Neural cell (in vitro differentiated cells): ENCODE measurements around the gene ZFP69. TPM values are rescaled to one million over a fixed set of nuclear protein-coding genes. Genes with fewer than 3 reads are reported as not detected.

Experiments used
- H2AFZ ChIP-seq: fragments of 200-600, 300-800 bp; sonication (generic), shearing (Covaris generic); 2 replicates; pipeline ENCODE4 v1.6.0; 2014; ENCODE audit warnings: low read depth, mild to moderate bottlenecking, antibody characterized with exemption, low read length, moderate library complexity
- H3F3A ChIP-seq: fragments of 200-600 bp; shearing (Covaris generic); 2 replicates; pipeline ENCODE4 v1.6.1; 2016; ENCODE audit warnings: mild to moderate bottlenecking, moderate library complexity, mixed read lengths, antibody characterized with exemption, low read length; ENCODE audit not compliant: insufficient read depth, poor library complexity, severe bottlenecking
- H3K27ac ChIP-seq: fragments of 200-600, 300-800 bp; sonication (generic), shearing (Covaris generic); 2 replicates; pipeline ENCODE4 v1.5.1; 2014; ENCODE audit warnings: mild to moderate bottlenecking, low read length, moderate library complexity
- H3K27me3 ChIP-seq: fragments of 300-800, 200-600 bp; sonication (generic), shearing (Covaris generic); 2 replicates; pipeline ENCODE4 v1.6.0; 2014; ENCODE audit warnings: mild to moderate bottlenecking, low read depth, low read length, moderate library complexity; ENCODE audit not compliant: insufficient read depth
- H3K36me3 ChIP-seq: fragments of 300-800, 200-600 bp; sonication (generic), shearing (Covaris generic); 2 replicates; pipeline ENCODE4 v1.5.1; 2014; ENCODE audit warnings: mild to moderate bottlenecking, antibody characterized with exemption, low read length, moderate library complexity; ENCODE audit not compliant: insufficient read depth
- H3K4me2 ChIP-seq: fragments of 300-800, 200-600 bp; sonication (generic), shearing (Covaris generic); 2 replicates; pipeline ENCODE4 v1.6.0; 2014; ENCODE audit warnings: mild to moderate bottlenecking, low read length
- H3K4me3 ChIP-seq: fragments of 300-800, 200-600 bp; sonication (generic), shearing (Covaris generic); 2 replicates; pipeline ENCODE4 v1.5.1; 2014; ENCODE audit warnings: mild to moderate bottlenecking, low read length, moderate library complexity
- H3K79me2 ChIP-seq: fragments of 200-600 bp; shearing (Covaris generic); replicated peaks from 2 replicates; pipeline ENCODE4 v1.6.0; 2014; ENCODE audit warnings: mild to moderate bottlenecking, low read length, moderate library complexity; ENCODE audit not compliant: insufficient read depth
- H3K9ac ChIP-seq: fragments of 300-800, 200-600 bp; sonication (generic), shearing (Covaris generic); 2 replicates; pipeline ENCODE4 v1.6.1; 2016; ENCODE audit warnings: mild to moderate bottlenecking, low read length, mixed read lengths
- H3K9me2 ChIP-seq: fragments of 200-600 bp; shearing (Covaris generic); 2 replicates; pipeline ENCODE4 v1.6.1; 2016; ENCODE audit warnings: mild to moderate bottlenecking, low read length, mixed read lengths; ENCODE audit not compliant: insufficient read depth
- H3K9me3 ChIP-seq: fragments of 200-600, 300-800 bp; sonication (generic), shearing (Covaris generic); 2 replicates; pipeline ENCODE4 v1.6.1; 2016; ENCODE audit warnings: mild to moderate bottlenecking, mixed run types, low read length, moderate library complexity, mixed read lengths
- H4K20me1 ChIP-seq: fragments of 200-600 bp; shearing (Covaris generic); 2 replicates; pipeline ENCODE4 v1.6.1; 2016; ENCODE audit warnings: mild to moderate bottlenecking, mixed run types; ENCODE audit not compliant: insufficient read depth
- CTCF ChIP-seq: fragments of 450-650 bp; IDR thresholded peaks from 2 replicates; pipeline ENCODE4 v1.5.1; 2014; ENCODE audit warnings: antibody characterized with exemption, mild to moderate bottlenecking, moderate library complexity; ENCODE audit not compliant: poor library complexity, severe bottlenecking
- EP300 ChIP-seq: fragments of 450-650 bp; conservative IDR thresholded peaks from 2 replicates; pipeline ENCODE4 v1.6.1; 2014; ENCODE audit warnings: antibody characterized with exemption, mild to moderate bottlenecking, moderate library complexity; ENCODE audit not compliant: poor library complexity, severe bottlenecking
- EZH2 ChIP-seq: fragments of 200-600, 300-800 bp; shearing (Covaris generic), sonication (generic); IDR thresholded peaks from 2 replicates; pipeline ENCODE4 v1.6.1; 2014; ENCODE audit warnings: antibody characterized with exemption, low read length, borderline replicate concordance, mild to moderate bottlenecking; ENCODE audit not compliant: insufficient read depth, poor library complexity, severe bottlenecking
- MXI1 ChIP-seq: fragments of 450-650 bp; conservative IDR thresholded peaks from 2 replicates; pipeline ENCODE4 v1.6.1; 2014; ENCODE audit warnings: antibody characterized with exemption, mild to moderate bottlenecking; ENCODE audit not compliant: poor library complexity, severe bottlenecking
- POLR2AphosphoS5 ChIP-seq: IDR thresholded peaks from 2 replicates; pipeline ENCODE4 v1.6.1; 2012
- RAD21 ChIP-seq: fragments of 450-650 bp; conservative IDR thresholded peaks from 2 replicates; pipeline ENCODE4 v1.6.1; 2014; ENCODE audit warnings: antibody characterized with exemption, mild to moderate bottlenecking, moderate library complexity
- SMC3 ChIP-seq: fragments of 450-650 bp; conservative IDR thresholded peaks from 2 replicates; pipeline ENCODE4 v1.6.1; 2014; ENCODE audit warnings: antibody characterized with exemption, mild to moderate bottlenecking, moderate library complexity; ENCODE audit not compliant: poor library complexity
- TAF1 ChIP-seq: IDR thresholded peaks from 2 replicates; pipeline ENCODE4 v1.6.1; 2012; ENCODE audit warnings: low read depth
- polyA plus RNA-seq: library from polyadenylated mRNA; depleted of rRNA; stranded (reverse); fragments of >200 nt; gene quantifications from 2 replicates; pipeline ENCODE4 v1.2.3, GENCODE V29; 2014
- TF ChIP-seq, protein P1 (sequence below): IDR thresholded peaks from 2 replicates; pipeline ENCODE4 v1.6.1; 2012; ENCODE audit warnings: borderline replicate concordance

The ZFP69 gene
- polyA plus RNA-seq, 1 donor from 2014 or later: 12.3 TPM

- Histone ChIP-seq H2AFZ (no peak overlapping the region), H3K4me3 (no peak overlapping the region), H3K9me2 (no peaks in the 10 kb centered on the region), H4K20me1 (no peaks in the 10 kb centered on the region), H3F3A (peaks cover 2% of the 10 kb centered on the region), H3K9ac (no peak overlapping the region), H3K4me2 (no peak overlapping the region), H3K27ac (no peak overlapping the region), H3K27me3 (no peaks in the 10 kb centered on the region), H3K79me2 (peaks cover 37% of the 10 kb centered on the region), H3K36me3 (peaks cover 62% of the 10 kb centered on the region), H3K9me3 (peaks cover 43% of the 10 kb centered on the region)
- TF ChIP-seq RAD21 (no peak), SMC3 (no peak), CTCF (no peak), EZH2 (no peak), MXI1 (no peak), POLR2AphosphoS5 (no peak), TAF1 (no peak), EP300 (no peak)
- TF ChIP-seq, protein P1, sequence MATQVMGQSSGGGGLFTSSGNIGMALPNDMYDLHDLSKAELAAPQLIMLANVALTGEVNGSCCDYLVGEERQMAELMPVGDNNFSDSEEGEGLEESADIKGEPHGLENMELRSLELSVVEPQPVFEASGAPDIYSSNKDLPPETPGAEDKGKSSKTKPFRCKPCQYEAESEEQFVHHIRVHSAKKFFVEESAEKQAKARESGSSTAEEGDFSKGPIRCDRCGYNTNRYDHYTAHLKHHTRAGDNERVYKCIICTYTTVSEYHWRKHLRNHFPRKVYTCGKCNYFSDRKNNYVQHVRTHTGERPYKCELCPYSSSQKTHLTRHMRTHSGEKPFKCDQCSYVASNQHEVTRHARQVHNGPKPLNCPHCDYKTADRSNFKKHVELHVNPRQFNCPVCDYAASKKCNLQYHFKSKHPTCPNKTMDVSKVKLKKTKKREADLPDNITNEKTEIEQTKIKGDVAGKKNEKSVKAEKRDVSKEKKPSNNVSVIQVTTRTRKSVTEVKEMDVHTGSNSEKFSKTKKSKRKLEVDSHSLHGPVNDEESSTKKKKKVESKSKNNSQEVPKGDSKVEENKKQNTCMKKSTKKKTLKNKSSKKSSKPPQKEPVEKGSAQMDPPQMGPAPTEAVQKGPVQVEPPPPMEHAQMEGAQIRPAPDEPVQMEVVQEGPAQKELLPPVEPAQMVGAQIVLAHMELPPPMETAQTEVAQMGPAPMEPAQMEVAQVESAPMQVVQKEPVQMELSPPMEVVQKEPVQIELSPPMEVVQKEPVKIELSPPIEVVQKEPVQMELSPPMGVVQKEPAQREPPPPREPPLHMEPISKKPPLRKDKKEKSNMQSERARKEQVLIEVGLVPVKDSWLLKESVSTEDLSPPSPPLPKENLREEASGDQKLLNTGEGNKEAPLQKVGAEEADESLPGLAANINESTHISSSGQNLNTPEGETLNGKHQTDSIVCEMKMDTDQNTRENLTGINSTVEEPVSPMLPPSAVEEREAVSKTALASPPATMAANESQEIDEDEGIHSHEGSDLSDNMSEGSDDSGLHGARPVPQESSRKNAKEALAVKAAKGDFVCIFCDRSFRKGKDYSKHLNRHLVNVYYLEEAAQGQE: no peak
These were observed 22.2 kb upstream of the ZFP69 start for GRCh38 chr1:40454873-40455272.

- TF ChIP-seq TAF1: no peak
- TF ChIP-seq, protein P1: no peak
- TF ChIP-seq CTCF: no peak
- no peak for TF ChIP-seq RAD21
- TF ChIP-seq EP300: no peak
- TF ChIP-seq POLR2AphosphoS5: no peak
- TF ChIP-seq SMC3: no peak
- TF ChIP-seq MXI1: no peak
- TF ChIP-seq EZH2: no peak
These were observed 14.0 kb upstream of the ZFP69 start for GRCh38 chr1:40462956-40463590.

More at GRCh38 chr1:40462956-40463590, 14.0 kb upstream of the ZFP69 start:
- Histone ChIP-seq H3K9ac (no peak overlapping the region), H3F3A (no peaks in the 10 kb centered on the region), H3K27me3 (no peaks in the 10 kb centered on the region), H3K4me2 (no peak overlapping the region), H4K20me1 (no peaks in the 10 kb centered on the region), H3K4me3 (no peak overlapping the region), H2AFZ (no peak overlapping the region), H3K9me2 (no peaks in the 10 kb centered on the region), H3K79me2 (no peaks in the 10 kb centered on the region), H3K9me3 (peaks cover 83% of the 10 kb centered on the region), H3K36me3 (peaks cover 84% of the 10 kb centered on the region), H3K27ac (no peak overlapping the region)
